Natural killer cell (primary cell): ENCODE measurements around the gene PRAC2. TPM values are rescaled to one million over a fixed set of nuclear protein-coding genes. Genes with fewer than 3 reads are reported as not detected.

Source experiments
- ATAC-seq, 3 donors: fragments of 150-1000 bp in 2 of 3; fragments of 200-7000 bp in 1 of 3; cut with Tn5 transposase; 1 replicate in 1 of 3; 2 replicates in 2 of 3; pipeline ENCODE4 v1.10.0; 2021; ENCODE audit warnings: mild to moderate bottlenecking in 2 of 3, moderate library complexity in 2 of 3
- DNase-seq, 2 donors: peaks; one replicate each; pipeline versions ENCODE4 v3.0.0 to v3.0.0-alpha.2; 2013 to 2021; ENCODE audit warnings: mixed read lengths in 1 of 2
- H3K27ac ChIP-seq: one replicate; pipeline ENCODE4 v1.5.1; 2013; ENCODE audit warnings: mild to moderate bottlenecking, low read length
- H3K27me3 ChIP-seq: one replicate; pipeline ENCODE4 v1.6.1; 2013; ENCODE audit warnings: low read length; ENCODE audit not compliant: control insufficient read depth, insufficient read depth
- H3K36me3 ChIP-seq: one replicate; pipeline ENCODE4 v1.6.1; 2013; ENCODE audit warnings: low read length; ENCODE audit not compliant: control insufficient read depth, insufficient read depth
- H3K4me1 ChIP-seq: one replicate; pipeline ENCODE4 v1.6.1; 2013; ENCODE audit warnings: low read length; ENCODE audit not compliant: control insufficient read depth, insufficient read depth
- H3K4me3 ChIP-seq: one replicate; pipeline ENCODE4 v1.5.1; 2013; ENCODE audit warnings: low read length
- H3K9me3 ChIP-seq: one replicate; pipeline ENCODE4 v1.6.1; 2013; ENCODE audit warnings: low read length; ENCODE audit not compliant: control insufficient read depth, insufficient read depth
- H3K27ac Mint-ChIP-seq, 2 donors: one replicate each; pipeline ENCODE4 v1.8.0; 2022; ENCODE audit warnings: mild to moderate bottlenecking in 2 of 2, mixed read lengths in 2 of 2, moderate library complexity in 1 of 2
- H3K27me3 Mint-ChIP-seq, 2 donors: one replicate each; pipeline ENCODE4 v1.8.0; 2022; ENCODE audit warnings: low read depth in 2 of 2, mixed read lengths in 2 of 2
- H3K36me3 Mint-ChIP-seq: one replicate; pipeline ENCODE4 v1.8.0; 2022; ENCODE audit warnings: mixed read lengths
- H3K4me1 Mint-ChIP-seq, 2 donors: one replicate each; pipeline ENCODE4 v1.8.0; 2022; ENCODE audit warnings: mixed read lengths in 2 of 2
- H3K4me3 Mint-ChIP-seq: one replicate; pipeline ENCODE4 v1.8.0; 2022; ENCODE audit warnings: mild to moderate bottlenecking, moderate library complexity, mixed read lengths
- H3K9me3 Mint-ChIP-seq, 2 donors: one replicate each; pipeline ENCODE4 v1.8.0; 2022; ENCODE audit warnings: mixed read lengths in 2 of 2
- CTCF ChIP-seq: fragments of 200-600 bp; IDR thresholded peaks from one replicate; pipeline ENCODE4 v1.8.0; 2022; ENCODE audit warnings: antibody characterized with exemption
- WGBS: methylation state at CpG from one replicate; pipeline ENCODE4 v1.1.7; 2013; ENCODE audit warnings: missing lambda C conversion rate; ENCODE audit not compliant: insufficient coverage; 5-methylcytosine and 5-hydroxymethylcytosine counted together
- intact Hi-C: fragments of 100-400 bp; cut with micrococcal nuclease; formaldehyde crosslinking; loops from one replicate; pipeline ENCODE4 v1.14.2; 2022
- total RNA-seq, 4 donors: library from RNA; stranded (reverse); fragments of 120-200 nt in 1 of 4; gene quantifications; one replicate each; pipeline versions ENCODE4 v1.2.3 to v1.2.4, GENCODE V29; 2013 to 2022

The PRAC2 gene
- total RNA-seq, 3 donors from 2014 or later (not counting 1 experiment from before 2014, with no cell fraction given) = not detected

- Mint-ChIP-seq H3K4me3 (no peak overlapping the region), H3K27me3 (peaks cover 70 to 78% of the 10 kb centered on the region in 2 donors), H3K4me1 (peaks cover 11 to 17% of the 10 kb centered on the region in 2 donors), H3K36me3 (no peaks in the 10 kb centered on the region), H3K27ac (no peak overlapping the region), H3K9me3 (no peaks in the 10 kb centered on the region)
- peaks cover 90% of the 10 kb centered on the region for H3K27me3 ChIP-seq
- H3K9me3 ChIP-seq = peaks cover under 1% of the 10 kb centered on the region
- H3K4me1 ChIP-seq = peaks cover 25% of the 10 kb centered on the region
- H3K27ac ChIP-seq = no peak overlapping the region
- ATAC-seq (no peak), DNase-seq (no peak)
- no peak overlapping the region for H3K4me3 ChIP-seq
- no peak for TF ChIP-seq CTCF
- intact Hi-C loops = loop anchor here (10.0 kb wide), 1 partner anchor 136 kb away; the partner anchor contains the start of genes HOXB7 and HOXB8
- WGBS = 4% methylated on average over 3 of the region's 3 CpGs
- H3K36me3 ChIP-seq = no peaks in the 10 kb centered on the region
Observed at GRCh38 chr17:48751172-48751571, 28.2 kb downstream of the PRAC2 start.

GRCh38 chr17:48751733-48752398, 28.9 kb downstream of the PRAC2 start:
- intact Hi-C loops = loop anchor here (10.0 kb wide), 1 partner anchor 137 kb away; the partner anchor contains the start of genes HOXB7 and HOXB8

GRCh38 chr17:48752399-48753288, 29.7 kb downstream of the PRAC2 start:
- intact Hi-C loops = loop anchor here (10.0 kb wide), 1 partner anchor 138 kb away; the partner anchor contains the start of genes HOXB7 and HOXB8
- TF ChIP-seq CTCF = no peak
- Histone ChIP-seq H3K4me3 (no peak overlapping the region), H3K4me1 (peaks cover 16% of the 10 kb centered on the region), H3K36me3 (no peaks in the 10 kb centered on the region), H3K9me3 (no peaks in the 10 kb centered on the region), H3K27ac (no peak overlapping the region), H3K27me3 (peaks cover 77% of the 10 kb centered on the region)
- Mint-ChIP-seq H3K27me3 (peaks cover 70 to 72% of the 10 kb centered on the region in 2 donors), H3K27ac (no peak overlapping the region), H3K4me3 (no peak overlapping the region), H3K9me3 (no peaks in the 10 kb centered on the region), H3K4me1 (peaks cover 0 to 5% of the 10 kb centered on the region in 2 donors), H3K36me3 (no peaks in the 10 kb centered on the region)
- ATAC-seq (no peak), DNase-seq (no peak)
- WGBS = 11% methylated on average over 43 of the region's 43 CpGs

More at GRCh38 chr17:48751733-48752398, 28.9 kb downstream of the PRAC2 start:
- H3K27me3 ChIP-seq = peaks cover 84% of the 10 kb centered on the region
- H3K27me3 Mint-ChIP-seq = peaks cover 70 to 74% of the 10 kb centered on the region in 2 donors
- no peaks in the 10 kb centered on the region for H3K9me3 ChIP-seq
- DNase-seq (no peak), ATAC-seq (no peak)
- TF ChIP-seq CTCF = no peak
- H3K4me1 ChIP-seq = peaks cover 21% of the 10 kb centered on the region
- H3K27ac Mint-ChIP-seq = no peak overlapping the region
- no peaks in the 10 kb centered on the region for H3K36me3 ChIP-seq
- no peak overlapping the region for H3K4me3 Mint-ChIP-seq
- no peaks in the 10 kb centered on the region for H3K36me3 Mint-ChIP-seq
- no peaks in the 10 kb centered on the region for H3K9me3 Mint-ChIP-seq
- H3K4me3 ChIP-seq = no peak overlapping the region
- no peak overlapping the region for H3K27ac ChIP-seq
- H3K4me1 Mint-ChIP-seq = peaks cover 4 to 10% of the 10 kb centered on the region in 2 donors
- 9% methylated on average over 13 of the region's 13 CpGs for whole genome bisulfite sequencing
